Measurements from ENCODE around the gene HTR3B. TPM values are rescaled to one million over a fixed set of nuclear protein-coding genes. Genes with fewer than 3 reads are reported as not detected.
"Not testable (repeated sequence)": the region's sequence is repeated elsewhere in the genome, so short reads cannot be mapped to it uniquely, and the experiment has no call there.

Gene HTR3B
- total RNA-seq, 4 donors from 2014 or later, result 0.76 TPM; not detected in 3

DNA sequence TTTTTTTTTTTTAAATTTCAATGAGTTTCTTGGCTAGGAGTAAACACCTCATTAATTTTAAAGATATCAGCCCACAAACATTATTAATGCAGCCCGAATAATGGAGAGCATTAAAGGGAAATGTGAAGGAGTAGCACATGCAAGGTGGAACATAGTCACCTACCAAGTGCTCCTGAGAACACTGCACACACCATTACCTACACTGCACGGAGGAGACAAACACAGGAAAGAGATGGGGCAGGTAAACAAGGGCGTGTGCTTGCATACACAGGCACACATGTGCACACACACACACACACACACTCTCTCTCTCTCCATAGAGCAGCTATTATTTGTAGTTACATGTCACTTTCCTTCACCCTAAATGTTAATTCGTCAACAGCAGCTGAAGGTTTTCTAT, 30.2 kb downstream of the HTR3B start:
- Histone ChIP-seq H3K4me1 (no peaks in the 10 kb centered on the region), H3K9me3 (no peaks in the 10 kb centered on the region), H3K27ac (no peak overlapping the region), H3K27me3 (no peaks in the 10 kb centered on the region), H3K4me3 (no peak overlapping the region), H3K36me3 (no peaks in the 10 kb centered on the region)
- no peak for TF ChIP-seq POLR2A (IDR thresholded peaks at IDR 0.05)
- TF ChIP-seq, protein P1, sequence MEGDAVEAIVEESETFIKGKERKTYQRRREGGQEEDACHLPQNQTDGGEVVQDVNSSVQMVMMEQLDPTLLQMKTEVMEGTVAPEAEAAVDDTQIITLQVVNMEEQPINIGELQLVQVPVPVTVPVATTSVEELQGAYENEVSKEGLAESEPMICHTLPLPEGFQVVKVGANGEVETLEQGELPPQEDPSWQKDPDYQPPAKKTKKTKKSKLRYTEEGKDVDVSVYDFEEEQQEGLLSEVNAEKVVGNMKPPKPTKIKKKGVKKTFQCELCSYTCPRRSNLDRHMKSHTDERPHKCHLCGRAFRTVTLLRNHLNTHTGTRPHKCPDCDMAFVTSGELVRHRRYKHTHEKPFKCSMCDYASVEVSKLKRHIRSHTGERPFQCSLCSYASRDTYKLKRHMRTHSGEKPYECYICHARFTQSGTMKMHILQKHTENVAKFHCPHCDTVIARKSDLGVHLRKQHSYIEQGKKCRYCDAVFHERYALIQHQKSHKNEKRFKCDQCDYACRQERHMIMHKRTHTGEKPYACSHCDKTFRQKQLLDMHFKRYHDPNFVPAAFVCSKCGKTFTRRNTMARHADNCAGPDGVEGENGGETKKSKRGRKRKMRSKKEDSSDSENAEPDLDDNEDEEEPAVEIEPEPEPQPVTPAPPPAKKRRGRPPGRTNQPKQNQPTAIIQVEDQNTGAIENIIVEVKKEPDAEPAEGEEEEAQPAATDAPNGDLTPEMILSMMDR (IDR thresholded peaks at IDR 0.05), result no peak
- no peak for DNase-seq

- Histone ChIP-seq H3K9me3 (no peaks in the 10 kb centered on the region), H3K27ac (no peak overlapping the region), H3K36me3 (no peaks in the 10 kb centered on the region), H3K4me3 (no peak overlapping the region), H3K27me3 (no peaks in the 10 kb centered on the region), H3K4me1 (no peaks in the 10 kb centered on the region)
- no peak for DNase-seq
- TF ChIP-seq, protein P1 (IDR thresholded peaks at IDR 0.05), result no peak
- no peak for TF ChIP-seq POLR2A (IDR thresholded peaks at IDR 0.05)
Observed at GRCh38 chr11:113935858-113936257, 31.3 kb downstream of the HTR3B start.

DNA sequence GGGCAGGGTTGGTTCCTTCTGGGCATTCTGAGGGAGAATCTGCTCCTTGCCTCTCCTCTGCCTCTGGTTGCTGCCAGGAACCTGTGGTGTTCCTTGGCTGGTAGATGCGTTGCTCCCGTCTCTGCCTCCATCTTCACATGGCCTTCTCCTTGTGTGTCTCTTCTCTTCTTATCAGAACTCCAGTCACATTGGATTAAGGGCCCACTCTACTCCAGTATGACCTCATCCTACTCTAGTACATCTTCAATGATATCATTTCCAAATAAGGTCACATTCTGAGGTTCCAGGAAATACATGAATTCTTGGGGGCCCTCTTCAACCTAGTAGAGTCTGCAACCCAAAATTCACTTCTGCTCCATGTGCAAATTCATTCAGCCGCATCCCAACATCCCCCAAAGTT, 33.3 kb downstream of the HTR3B start:
- TF ChIP-seq, protein P1 (IDR thresholded peaks at IDR 0.05), result no peak
- TF ChIP-seq POLR2A (IDR thresholded peaks at IDR 0.05), result no peak
- H3K4me1 ChIP-seq, result no peaks in the 10 kb centered on the region
- H3K27me3 ChIP-seq, result no peaks in the 10 kb centered on the region

DNA sequence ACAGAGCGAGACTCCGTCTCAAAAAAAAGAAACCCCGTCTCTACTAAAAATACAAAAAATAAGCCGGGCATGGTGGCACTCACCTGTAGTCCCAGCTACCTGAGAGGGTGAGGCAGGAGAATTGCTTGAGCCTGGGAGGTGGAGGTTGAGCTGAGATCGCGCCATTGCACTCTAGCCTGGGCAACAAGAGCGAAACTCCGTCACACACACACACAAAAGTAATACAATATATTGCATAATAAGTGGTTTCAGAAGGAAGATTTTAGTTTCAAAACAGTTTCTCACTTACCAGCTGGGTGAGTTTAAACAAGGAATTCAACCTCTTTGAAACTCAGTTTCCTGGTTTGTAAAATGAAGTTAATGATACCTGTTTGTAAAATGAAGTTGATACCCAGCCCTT, 37.7 kb downstream of the HTR3B start:
- Histone ChIP-seq H3K4me3 (no peak overlapping the region), H3K36me3 (no peaks in the 10 kb centered on the region), H3K27me3 (no peaks in the 10 kb centered on the region), H3K4me1 (no peaks in the 10 kb centered on the region), H3K27ac (no peak overlapping the region), H3K9me3 (no peaks in the 10 kb centered on the region)
- TF ChIP-seq, protein P1 (IDR thresholded peaks at IDR 0.05), result no peak
- TF ChIP-seq POLR2A (IDR thresholded peaks at IDR 0.05), result no peak
- no peak for DNase-seq

More for the DNA sequence above, 33.3 kb downstream of the HTR3B start:
- no peak overlapping the region for H3K4me3 ChIP-seq
- H3K9me3 ChIP-seq, result no peaks in the 10 kb centered on the region
- H3K27ac ChIP-seq, result no peak overlapping the region
- no peak for DNase-seq
- H3K36me3 ChIP-seq, result no peaks in the 10 kb centered on the region

DNA sequence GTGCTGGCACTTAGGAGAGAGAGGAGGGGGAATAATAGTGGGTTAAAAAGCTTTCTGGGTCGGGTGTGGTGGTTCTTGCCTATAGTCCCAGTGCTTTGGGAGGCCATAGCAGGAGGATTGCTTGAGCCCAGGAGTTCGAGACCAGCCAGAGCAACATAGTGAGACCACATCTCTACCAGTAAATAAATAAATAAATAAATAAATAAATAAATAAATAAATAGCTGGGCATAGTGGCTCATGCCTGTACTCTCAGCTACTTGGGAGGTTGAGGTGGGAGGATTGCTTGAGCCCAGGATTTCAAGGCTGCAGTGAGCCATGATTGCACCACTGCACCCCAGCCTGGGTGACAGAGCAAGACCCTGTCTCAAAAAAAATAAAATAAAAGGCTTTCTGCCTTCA, 41.6 kb downstream of the HTR3B start:
- not testable (repeated sequence) for DNase-seq, H3K9me3 ChIP-seq, H3K36me3 ChIP-seq, H3K4me1 ChIP-seq, H3K27me3 ChIP-seq, H3K4me3 ChIP-seq, H3K27ac ChIP-seq

GRCh38 chr11:113947994-113948393, 43.4 kb downstream of the HTR3B start:
- no peak for DNase-seq
- Histone ChIP-seq H3K9me3 (no peaks in the 10 kb centered on the region), H3K4me1 (peaks cover 0 to 4% (median 0%) of the 10 kb centered on the region in 4 donors), H3K27ac (no peak overlapping the region), H3K36me3 (no peaks in the 10 kb centered on the region), H3K27me3 (no peaks in the 10 kb centered on the region), H3K4me3 (no peak overlapping the region)
- no peak for TF ChIP-seq POLR2A (IDR thresholded peaks at IDR 0.05)
- TF ChIP-seq, protein P1 (IDR thresholded peaks at IDR 0.05), result no peak

Data from Peyer's patch (tissue), 4 donors.